Measurements from ENCODE around the gene SUGCT. TPM values are rescaled to one million over a fixed set of nuclear protein-coding genes. Genes with fewer than 3 reads are reported as not detected.
"Not testable (repeated sequence)": the region's sequence is repeated elsewhere in the genome, so short reads cannot be mapped to it uniquely, and the experiment has no call there.

SUGCT gene
- total RNA-seq, 2 experiments from 2014 or later: 0.95 to 1.2 TPM

- H3K27ac ChIP-seq (ENCODE audit: low read depth in 1 of 2, low read length in 2 of 2): no peak overlapping the region
- H3K9me3 ChIP-seq (ENCODE audit: control insufficient read depth in 1 of 2, insufficient read depth in 1 of 2, low read length in 2 of 2): no peaks in the 10 kb centered on the region
- no peaks in the 10 kb centered on the region for H3K27me3 ChIP-seq (ENCODE audit: control insufficient read depth in 1 of 2, insufficient read depth in 2 of 2, low read length in 2 of 2)
- no peak overlapping the region for H3K4me3 Mint-ChIP-seq
- no peaks in the 10 kb centered on the region for H3K4me1 ChIP-seq (ENCODE audit: insufficient read depth, low read length)
- H3K27me3 Mint-ChIP-seq: no peaks in the 10 kb centered on the region
- H3K4me1 Mint-ChIP-seq (ENCODE audit: low read depth): no peaks in the 10 kb centered on the region
- ChIA-PET POLR2A (no interaction called here), CTCF (no interaction called here)
- DNase-seq: no peak
- no peaks in the 10 kb centered on the region for H3K9me3 Mint-ChIP-seq
- no peak for ATAC-seq (ENCODE audit: poor library complexity)
- no peaks in the 10 kb centered on the region for H3K36me3 ChIP-seq (ENCODE audit: insufficient read depth, low read length)
- no peaks in the 10 kb centered on the region for H3K36me3 Mint-ChIP-seq (ENCODE audit: low read depth)
- no peak overlapping the region for H3K4me3 ChIP-seq (ENCODE audit: low read length)
- intact Hi-C loops (cut with DNase I, micrococcal nuclease): no loop called here
- no peak for TF ChIP-seq CTCF (IDR thresholded peaks at IDR 0.05)
- H3K27ac Mint-ChIP-seq: no peak overlapping the region
Observed at GRCh38 chr7:40244226-40244625, 109.4 kb downstream of the SUGCT start.

- H3K9me3 Mint-ChIP-seq: no peaks in the 10 kb centered on the region
- H3K36me3 Mint-ChIP-seq (ENCODE audit: low read depth): no peaks in the 10 kb centered on the region
- H3K4me1 ChIP-seq (ENCODE audit: insufficient read depth, low read length): no peaks in the 10 kb centered on the region
- ChIA-PET POLR2A (no interaction called here), CTCF (no interaction called here)
- H3K4me3 Mint-ChIP-seq: no peak overlapping the region
- ATAC-seq (ENCODE audit: poor library complexity) (no peak), DNase-seq (no peak)
- intact Hi-C loops (cut with DNase I, micrococcal nuclease): no loop called here
- no peaks in the 10 kb centered on the region for H3K36me3 ChIP-seq (ENCODE audit: insufficient read depth, low read length)
- H3K27ac Mint-ChIP-seq: no peak overlapping the region
- H3K9me3 ChIP-seq (ENCODE audit: control insufficient read depth in 1 of 2, insufficient read depth in 1 of 2, low read length in 2 of 2): no peaks in the 10 kb centered on the region
- TF ChIP-seq CTCF (IDR thresholded peaks at IDR 0.05): no peak
- H3K27me3 Mint-ChIP-seq: no peaks in the 10 kb centered on the region
- H3K4me1 Mint-ChIP-seq (ENCODE audit: low read depth): no peaks in the 10 kb centered on the region
- no peak overlapping the region for H3K4me3 ChIP-seq (ENCODE audit: low read length)
- no peak overlapping the region for H3K27ac ChIP-seq (ENCODE audit: low read depth in 1 of 2, low read length in 2 of 2)
- no peaks in the 10 kb centered on the region for H3K27me3 ChIP-seq (ENCODE audit: control insufficient read depth in 1 of 2, insufficient read depth in 2 of 2, low read length in 2 of 2)
Observed at GRCh38 chr7:40248681-40249080, 113.9 kb downstream of the SUGCT start.

- ATAC-seq (ENCODE audit: poor library complexity); POLR2A ChIA-PET; H3K27me3 Mint-ChIP-seq; H3K4me1 ChIP-seq (ENCODE audit: insufficient read depth, low read length); H3K27ac Mint-ChIP-seq; H3K4me3 ChIP-seq (ENCODE audit: low read length); intact Hi-C loops (cut with DNase I, micrococcal nuclease); H3K9me3 ChIP-seq (ENCODE audit: control insufficient read depth in 1 of 2, insufficient read depth in 1 of 2, low read length in 2 of 2); H3K36me3 ChIP-seq (ENCODE audit: insufficient read depth, low read length); H3K36me3 Mint-ChIP-seq (ENCODE audit: low read depth); H3K9me3 Mint-ChIP-seq; H3K4me3 Mint-ChIP-seq; CTCF ChIA-PET; DNase-seq; H3K27me3 ChIP-seq (ENCODE audit: control insufficient read depth in 1 of 2, insufficient read depth in 2 of 2, low read length in 2 of 2); H3K4me1 Mint-ChIP-seq (ENCODE audit: low read depth); H3K27ac ChIP-seq (ENCODE audit: low read depth in 1 of 2, low read length in 2 of 2): not testable (repeated sequence)
Observed at GRCh38 chr7:40253444-40253843, 118.6 kb downstream of the SUGCT start.

DNA sequence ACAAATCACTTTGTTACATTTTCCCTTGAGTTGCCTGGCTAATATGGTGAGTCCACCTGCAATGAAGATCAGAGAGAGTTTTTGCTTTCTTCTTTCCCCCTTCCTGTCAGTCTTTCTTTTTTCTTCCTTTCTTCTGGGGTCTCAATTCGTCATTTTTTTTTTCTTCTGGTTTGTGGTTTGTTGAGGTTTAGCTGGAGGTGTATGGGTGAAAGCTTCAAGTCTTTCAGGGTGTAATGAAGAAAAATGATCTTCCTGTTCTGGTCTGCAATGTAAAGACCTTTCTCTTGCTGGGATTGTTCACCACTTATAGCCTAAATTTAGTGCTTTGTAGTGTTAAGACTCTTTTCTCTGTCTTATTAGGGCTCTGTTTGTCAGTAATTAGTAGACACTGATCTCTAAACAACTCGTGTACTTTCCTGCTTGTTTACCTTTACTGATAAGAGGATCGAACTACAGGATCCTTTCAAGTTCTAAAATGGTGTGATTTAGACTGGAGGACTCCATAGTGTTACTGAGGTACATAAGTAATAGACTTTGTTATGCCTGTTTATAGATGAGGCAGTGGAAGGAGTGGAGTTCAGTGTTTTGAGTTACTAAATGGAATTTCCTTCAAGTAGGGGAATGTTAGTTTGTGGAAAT lies 129.1 kb downstream of the SUGCT start:
- POLR2A ChIA-PET: no interaction called here

More for the DNA sequence above, 129.1 kb downstream of the SUGCT start:
- Mint-ChIP-seq H3K9me3 (no peaks in the 10 kb centered on the region), H3K36me3 (ENCODE audit: low read depth) (no peaks in the 10 kb centered on the region), H3K27me3 (no peaks in the 10 kb centered on the region), H3K4me1 (ENCODE audit: low read depth) (peaks cover 14% of the 10 kb centered on the region), H3K27ac (no peak overlapping the region), H3K4me3 (no peak overlapping the region)
- CTCF ChIA-PET: no interaction called here
- Histone ChIP-seq H3K4me1 (ENCODE audit: insufficient read depth, low read length) (no peaks in the 10 kb centered on the region), H3K36me3 (ENCODE audit: insufficient read depth, low read length) (no peaks in the 10 kb centered on the region), H3K4me3 (ENCODE audit: low read length) (no peak overlapping the region), H3K27ac (ENCODE audit: low read depth in 1 of 2, low read length in 2 of 2) (no peak overlapping the region), H3K27me3 (ENCODE audit: control insufficient read depth in 1 of 2, insufficient read depth in 2 of 2, low read length in 2 of 2) (no peaks in the 10 kb centered on the region), H3K9me3 (ENCODE audit: control insufficient read depth in 1 of 2, insufficient read depth in 1 of 2, low read length in 2 of 2) (no peaks in the 10 kb centered on the region)
- DNase-seq (no peak), ATAC-seq (ENCODE audit: poor library complexity) (no peak)
- no peak for TF ChIP-seq CTCF (IDR thresholded peaks at IDR 0.05)
- intact Hi-C loops (cut with DNase I, micrococcal nuclease): no loop called here
